H9 (cell line): ENCODE results near the gene WNT3A. TPM values are rescaled to one million over a fixed set of nuclear protein-coding genes. Genes with fewer than 3 reads are reported as not detected.

Experiments used
- DNase-seq: peaks from one replicate; pipeline ENCODE4 v3.0.0-alpha.2; 2017
- H2AFZ ChIP-seq: one replicate; pipeline ENCODE4 v1.6.1; 2013; ENCODE audit warnings: mild to moderate bottlenecking, low read length, control low read depth, moderate library complexity
- H2AK5ac ChIP-seq: 2 replicates; pipeline ENCODE4 v1.6.1; 2013; ENCODE audit warnings: low read length, control low read depth, mixed read lengths; ENCODE audit not compliant: insufficient read length
- H2BK120ac ChIP-seq: one replicate; pipeline ENCODE4 v1.6.1; 2013; ENCODE audit warnings: low read depth, mild to moderate bottlenecking, low read length, control low read depth, inconsistent platforms; ENCODE audit not compliant: poor library complexity, severe bottlenecking
- H2BK12ac ChIP-seq: 2 replicates; pipeline ENCODE4 v1.6.1; 2013; ENCODE audit warnings: low read length, control low read depth, mixed read lengths, low read depth; ENCODE audit not compliant: insufficient read length
- H2BK15ac ChIP-seq: 2 replicates; pipeline ENCODE4 v1.6.1; 2013; ENCODE audit warnings: low read depth, low read length, control low read depth
- H2BK20ac ChIP-seq: one replicate; pipeline ENCODE4 v1.6.1; 2013; ENCODE audit warnings: low read depth, mild to moderate bottlenecking, low read length, control low read depth, inconsistent platforms; ENCODE audit not compliant: poor library complexity, severe bottlenecking
- H2BK5ac ChIP-seq: 2 replicates; pipeline ENCODE4 v1.6.1; 2013; ENCODE audit warnings: low read length, control low read depth, mixed read lengths; ENCODE audit not compliant: insufficient read length
- H3K14ac ChIP-seq: 2 replicates; pipeline ENCODE4 v1.6.1; 2013; ENCODE audit warnings: low read length, control low read depth; ENCODE audit not compliant: insufficient read depth
- H3K18ac ChIP-seq: 2 replicates; pipeline ENCODE4 v1.6.1; 2013; ENCODE audit warnings: low read depth, mild to moderate bottlenecking, mixed read lengths, low read length, control low read depth; ENCODE audit not compliant: insufficient read length
- H3K23ac ChIP-seq: 2 replicates; pipeline ENCODE4 v1.6.1; 2013; ENCODE audit warnings: low read length, control low read depth, mixed read lengths, low read depth; ENCODE audit not compliant: insufficient read length
- H3K23me2 ChIP-seq: 2 replicates; pipeline ENCODE4 v1.6.1; 2013; ENCODE audit warnings: low read depth, mild to moderate bottlenecking, mixed read lengths, low read length, control low read depth; ENCODE audit not compliant: insufficient read length, poor library complexity, severe bottlenecking
- H3K27ac ChIP-seq: 2 replicates; pipeline ENCODE4 v1.5.1; 2013; ENCODE audit warnings: low read length, control low read depth, mixed read lengths, low read depth; ENCODE audit not compliant: insufficient read length
- H3K27me3 ChIP-seq: 2 replicates; pipeline ENCODE4 v1.6.1; 2013; ENCODE audit warnings: low read length, control low read depth, inconsistent platforms; ENCODE audit not compliant: insufficient read depth
- H3K4ac ChIP-seq: 2 replicates; pipeline ENCODE4 v1.6.1; 2013; ENCODE audit warnings: low read depth, mild to moderate bottlenecking, control low read depth, inconsistent platforms, low read length, moderate library complexity
- H3K4me1 ChIP-seq: 2 replicates; pipeline ENCODE4 v1.6.1; 2013; ENCODE audit warnings: low read length, control low read depth, inconsistent platforms; ENCODE audit not compliant: insufficient read depth
- H3K4me2 ChIP-seq: 2 replicates; pipeline ENCODE4 v1.6.1; 2013; ENCODE audit warnings: low read length, control low read depth, mixed read lengths; ENCODE audit not compliant: insufficient read length, insufficient read depth
- H3K56ac ChIP-seq: 2 replicates; pipeline ENCODE4 v1.6.1; 2013; ENCODE audit warnings: low read depth, mild to moderate bottlenecking, mixed read lengths, low read length, control low read depth; ENCODE audit not compliant: insufficient read length
- H3K79me1 ChIP-seq: 2 replicates; pipeline ENCODE4 v1.6.1; 2013; ENCODE audit warnings: low read depth, mild to moderate bottlenecking, moderate library complexity, low read length, control low read depth, inconsistent platforms; ENCODE audit not compliant: insufficient read depth, poor library complexity, severe bottlenecking
- H3K79me2 ChIP-seq: 2 replicates; pipeline ENCODE4 v1.6.1; 2013; ENCODE audit warnings: low read length, control low read depth, inconsistent platforms; ENCODE audit not compliant: insufficient read depth
- H3K9ac ChIP-seq: 2 replicates; pipeline ENCODE4 v1.6.1; 2013; ENCODE audit warnings: low read length, control low read depth, mixed read lengths; ENCODE audit not compliant: insufficient read length; ENCODE audit errors: extremely low read depth
- H3K9me3 ChIP-seq: one replicate; pipeline ENCODE4 v1.6.1; 2013; ENCODE audit warnings: low read depth, low read length, inconsistent platforms; ENCODE audit not compliant: control insufficient read depth
- H3T11ph ChIP-seq: one replicate; pipeline ENCODE4 v1.6.1; 2013; ENCODE audit warnings: mild to moderate bottlenecking, low read length, control low read depth, inconsistent platforms
- H4K20me1 ChIP-seq: one replicate; pipeline ENCODE4 v1.6.1; 2013; ENCODE audit not compliant: control insufficient read depth, insufficient read length, insufficient read depth
- H4K5ac ChIP-seq: 2 replicates; pipeline ENCODE4 v1.6.1; 2013; ENCODE audit warnings: low read depth, mild to moderate bottlenecking, mixed read lengths, low read length, control low read depth; ENCODE audit not compliant: insufficient read length
- H4K8ac ChIP-seq: replicated peaks from 2 replicates; pipeline ENCODE4 v1.6.1; 2013; ENCODE audit warnings: low read length, control low read depth, mixed read lengths, low read depth; ENCODE audit not compliant: insufficient read length
- H4K91ac ChIP-seq: 2 replicates; pipeline ENCODE4 v1.6.1; 2013; ENCODE audit warnings: low read depth, mild to moderate bottlenecking, moderate library complexity, mixed read lengths, low read length, control low read depth; ENCODE audit not compliant: insufficient read length
- H3K27ac Mint-ChIP-seq, 3 experiments: 2 replicates in 2 of 3; 3 replicates in 1 of 3; pipeline ENCODE4 v1.8.0; 2020 to 2021; ENCODE audit warnings: mixed read lengths in 3 of 3, mild to moderate bottlenecking in 1 of 3, moderate library complexity in 1 of 3
- H3K27me3 Mint-ChIP-seq: 2 replicates; pipeline ENCODE4 v1.8.0; 2021; ENCODE audit warnings: low read depth, mild to moderate bottlenecking, moderate library complexity, mixed read lengths
- H3K36me3 Mint-ChIP-seq, 3 experiments: 2 replicates in 2 of 3; 3 replicates in 1 of 3; pipeline ENCODE4 v1.8.0; 2020 to 2021; ENCODE audit warnings: low read depth in 3 of 3, mixed read lengths in 3 of 3; ENCODE audit not compliant: insufficient read depth in 1 of 3
- H3K4me1 Mint-ChIP-seq, 2 experiments: 2 replicates each; pipeline ENCODE4 v1.8.0; 2020; ENCODE audit warnings: mixed read lengths in 2 of 2
- H3K4me3 Mint-ChIP-seq, 2 experiments: 2 replicates in 1 of 2; 3 replicates in 1 of 2; pipeline ENCODE4 v1.8.0; 2020 to 2021; ENCODE audit warnings: mild to moderate bottlenecking in 2 of 2, mixed read lengths in 2 of 2, moderate library complexity in 1 of 2
- H3K9me3 Mint-ChIP-seq, 2 experiments: 2 replicates in 1 of 2; 3 replicates in 1 of 2; pipeline ENCODE4 v1.8.0; 2020; ENCODE audit warnings: mild to moderate bottlenecking in 2 of 2, mixed read lengths in 2 of 2, moderate library complexity in 1 of 2
- CTCF ChIP-seq: fragments of 200-600 bp; sonication (generic); conservative IDR thresholded peaks from 3 replicates; pipeline ENCODE4 v1.8.0; 2021; ENCODE audit warnings: antibody characterized with exemption, mild to moderate bottlenecking
- WGBS: extraction: QIAGEN DNeasy Blood & Tissue Kit; methylation state at CpG from one replicate; pipeline ENCODE4 v1.1.7; 2013; ENCODE audit warnings: missing lambda C conversion rate, low lambda C conversion rate, mixed read lengths; ENCODE audit not compliant: insufficient read length; ENCODE audit errors: extremely low coverage; 5-methylcytosine and 5-hydroxymethylcytosine counted together
- total RNA-seq: library from RNA; stranded (reverse); gene quantifications from 2 replicates; pipeline ENCODE4 v1.2.1, GENCODE V29; 2021

WNT3A gene
- total RNA-seq, 1 experiment from 2014 or later, result 0.17 TPM

GRCh38 chr1:228104526-228105269, 97.9 kb downstream of the WNT3A start:
- Histone ChIP-seq H2BK12ac (no peak overlapping the region), H3K14ac (no peak overlapping the region), H4K91ac (no peak overlapping the region), H3K79me1 (peaks cover 3% of the 10 kb centered on the region), H3K27ac (no peak overlapping the region), H3K9ac (no peak overlapping the region), H4K8ac (no peak overlapping the region), H3K27me3 (no peaks in the 10 kb centered on the region), H3K23ac (no peak overlapping the region), H3K4ac (no peak overlapping the region), H2BK120ac (no peak overlapping the region), H3K56ac (no peak overlapping the region), H3K18ac (no peak overlapping the region), H2BK5ac (no peak overlapping the region), H3K9me3 (no peaks in the 10 kb centered on the region), H2AK5ac (no peak overlapping the region), H3T11ph (no peak overlapping the region), H2BK15ac (no peak overlapping the region), H4K5ac (no peak overlapping the region), H3K4me2 (peak overlapping the region; percentile 37), H2AFZ (no peak overlapping the region), H4K20me1 (no peaks in the 10 kb centered on the region), H2BK20ac (no peak overlapping the region), H3K4me1 (no peaks in the 10 kb centered on the region), H3K23me2 (peaks cover 12% of the 10 kb centered on the region), H3K79me2 (no peaks in the 10 kb centered on the region)
- H3K36me3 Mint-ChIP-seq, result peaks cover 18 to 38% (median 31%) of the 10 kb centered on the region in 3 experiments; a peak in 6 of 7 replicates
- H3K4me3 Mint-ChIP-seq, result peak overlapping the region; percentile 95 to 96
- H3K4me1 Mint-ChIP-seq, result peaks cover 18 to 19% of the 10 kb centered on the region in 2 experiments
- DNase-seq, result peak; percentile 22
- WGBS, result no CpG with 5 or more reads among the region's 7 CpGs
- no peaks in the 10 kb centered on the region for H3K9me3 Mint-ChIP-seq
- H3K27me3 Mint-ChIP-seq, result peaks cover 3% of the 10 kb centered on the region
- no peak for TF ChIP-seq CTCF
- H3K27ac Mint-ChIP-seq, result peak overlapping the region in 2 of 3 experiments; percentile 62 to 76; a peak in 2 of 7 replicates
